D721Med (cell line): ENCODE results near the gene ZFHX3.

ENCODE experiments used
- DNase-seq: peaks from one replicate; pipeline ENCODE4 v3.0.0; 2011; ENCODE audit warnings: low spot score; ENCODE audit not compliant: insufficient read length
- FAIRE-seq: peaks from 2 replicates; lab custom pipeline; 2011; peaks lifted over from hg19 to GRCh38; lab: Jason Lieb, UNC
- CTCF ChIP-seq: IDR thresholded peaks from 2 replicates; pipeline ENCODE4 v1.5.1; 2012; ENCODE audit warnings: mild to moderate bottlenecking, control low read depth; ENCODE audit not compliant: insufficient read depth; ENCODE audit errors: missing control alignments

The ZFHX3 gene

GRCh38 chr16:73006026-73006425, 41.9 kb downstream of the ZFHX3 start:
- no peak for TF ChIP-seq CTCF
- no peak for FAIRE-seq
- DNase-seq, result no peak

GRCh38 chr16:73002866-73003265, 45.1 kb downstream of the ZFHX3 start:
- no peak for DNase-seq
- no peak for FAIRE-seq
- no peak for TF ChIP-seq CTCF

GRCh38 chr16:73000907-73001521, 46.9 kb downstream of the ZFHX3 start:
- DNase-seq (no peak), FAIRE-seq (no peak)
- no peak for TF ChIP-seq CTCF

- no peak for TF ChIP-seq CTCF
- DNase-seq, result no peak
- no peak for FAIRE-seq
Measured at GRCh38 chr16:73000020-73000906, 47.7 kb downstream of the ZFHX3 start.

GRCh38 chr16:72999541-73000019, 48.3 kb downstream of the ZFHX3 start:
- DNase-seq, result no peak
- no peak for TF ChIP-seq CTCF
- FAIRE-seq, result no peak

- FAIRE-seq, result no peak
- DNase-seq, result no peak
- no peak for TF ChIP-seq CTCF
Measured at GRCh38 chr16:72997141-72997542, 50.8 kb downstream of the ZFHX3 start.
